Uterus (tissue), 4 donors: ENCODE data around the gene CNOT6L. TPM values are rescaled to one million over a fixed set of nuclear protein-coding genes. Genes with fewer than 3 reads are reported as not detected.

Experiments used
- DNase-seq, 2 donors: peaks; one replicate each; pipeline ENCODE4 v3.0.0-alpha.2; 2019 to 2020
- H3K27ac ChIP-seq, 2 donors: fragments of 200-600 bp; sonication (generic); 1 replicate in 1 of 2; 2 replicates in 1 of 2; pipeline ENCODE4 v1.5.1; 2016 to 2018
- H3K27me3 ChIP-seq, 2 donors: fragments of 200-600 bp; sonication (generic); one replicate each; pipeline ENCODE4 v1.5.1; 2018 to 2019; ENCODE audit warnings: control low read depth in 1 of 2
- H3K36me3 ChIP-seq, 2 donors: fragments of 200-600 bp; sonication (generic); one replicate each; pipeline ENCODE4 v1.5.1; 2019; ENCODE audit warnings: control low read depth in 1 of 2
- H3K4me1 ChIP-seq, 2 donors: fragments of 200-600 bp; sonication (generic); one replicate each; pipeline ENCODE4 v1.5.1; 2018 to 2019; ENCODE audit warnings: control low read depth in 1 of 2
- H3K4me3 ChIP-seq, 2 donors: fragments of 200-600 bp; sonication (generic); 1 replicate in 1 of 2; 2 replicates in 1 of 2; pipeline ENCODE4 v1.5.1; 2018 to 2019; ENCODE audit warnings: mild to moderate bottlenecking in 1 of 2
- H3K9me3 ChIP-seq, 2 donors: fragments of 200-600 bp; sonication (generic); one replicate each; pipeline ENCODE4 v1.5.1; 2019; ENCODE audit warnings: control low read depth in 1 of 2
- POLR2A ChIP-seq, 2 donors: fragments of 450-650 bp; IDR thresholded peaks; one replicate each; pipeline ENCODE4 v1.6.1; 2016; ENCODE audit warnings: antibody characterized with exemption in 2 of 2, mild to moderate bottlenecking in 1 of 2, moderate library complexity in 1 of 2
- intact Hi-C: fragments of 100-400 bp; cut with DNase I; formaldehyde crosslinking; loops from one replicate; pipeline ENCODE4 v1.15.1; 2023; ENCODE audit warnings: low total_unique reads
- total RNA-seq, 4 donors: library from RNA; depleted of rRNA in 3 of 4; stranded (reverse); fragments of >200 nt in 3 of 4; gene quantifications; one replicate each; pipeline versions ENCODE4 v1.1.0 to v1.2.4, GENCODE V29; 2014 to 2023
- TF ChIP-seq, protein P1 (sequence below), 4 experiments: fragments of 200-600 bp in 2 of 4; fragments of 450-650 bp in 2 of 4; sonication (generic) in 2 of 4; IDR thresholded peaks; one replicate each; pipeline ENCODE4 v1.5.1; 2016 to 2019; ENCODE audit warnings: antibody characterized with exemption in 4 of 4, mild to moderate bottlenecking in 2 of 4, moderate library complexity in 1 of 4
- donor health status: DM: yes; HTN: yes; CAD: no.

The CNOT6L gene
- total RNA-seq, 4 donors from 2014 or later, result 6.7 to 63.2 (median 45.9) TPM

GRCh38 chr4:77710684-77711083 is 108.5 kb downstream of the CNOT6L start:
- H3K4me3 ChIP-seq, result no peak overlapping the region
- DNase-seq, result no peak
- no peaks in the 10 kb centered on the region for H3K36me3 ChIP-seq
- H3K4me1 ChIP-seq, result no peaks in the 10 kb centered on the region
- no peaks in the 10 kb centered on the region for H3K9me3 ChIP-seq
- intact Hi-C loops, result no loop called here
- no peak for TF ChIP-seq POLR2A (IDR thresholded peaks at IDR 0.05)
- TF ChIP-seq, protein P1, sequence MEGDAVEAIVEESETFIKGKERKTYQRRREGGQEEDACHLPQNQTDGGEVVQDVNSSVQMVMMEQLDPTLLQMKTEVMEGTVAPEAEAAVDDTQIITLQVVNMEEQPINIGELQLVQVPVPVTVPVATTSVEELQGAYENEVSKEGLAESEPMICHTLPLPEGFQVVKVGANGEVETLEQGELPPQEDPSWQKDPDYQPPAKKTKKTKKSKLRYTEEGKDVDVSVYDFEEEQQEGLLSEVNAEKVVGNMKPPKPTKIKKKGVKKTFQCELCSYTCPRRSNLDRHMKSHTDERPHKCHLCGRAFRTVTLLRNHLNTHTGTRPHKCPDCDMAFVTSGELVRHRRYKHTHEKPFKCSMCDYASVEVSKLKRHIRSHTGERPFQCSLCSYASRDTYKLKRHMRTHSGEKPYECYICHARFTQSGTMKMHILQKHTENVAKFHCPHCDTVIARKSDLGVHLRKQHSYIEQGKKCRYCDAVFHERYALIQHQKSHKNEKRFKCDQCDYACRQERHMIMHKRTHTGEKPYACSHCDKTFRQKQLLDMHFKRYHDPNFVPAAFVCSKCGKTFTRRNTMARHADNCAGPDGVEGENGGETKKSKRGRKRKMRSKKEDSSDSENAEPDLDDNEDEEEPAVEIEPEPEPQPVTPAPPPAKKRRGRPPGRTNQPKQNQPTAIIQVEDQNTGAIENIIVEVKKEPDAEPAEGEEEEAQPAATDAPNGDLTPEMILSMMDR (IDR thresholded peaks at IDR 0.05), result no peak
- no peak overlapping the region for H3K27ac ChIP-seq
- no peaks in the 10 kb centered on the region for H3K27me3 ChIP-seq

- no peak overlapping the region for H3K27ac ChIP-seq
- no peak for TF ChIP-seq POLR2A (IDR thresholded peaks at IDR 0.05)
- TF ChIP-seq, protein P1 (IDR thresholded peaks at IDR 0.05), result no peak
- no peaks in the 10 kb centered on the region for H3K9me3 ChIP-seq
- H3K4me1 ChIP-seq, result no peaks in the 10 kb centered on the region
- no peak overlapping the region for H3K4me3 ChIP-seq
- intact Hi-C loops, result no loop called here
- H3K36me3 ChIP-seq, result no peaks in the 10 kb centered on the region
- H3K27me3 ChIP-seq, result no peaks in the 10 kb centered on the region
- no peak for DNase-seq
Measured at GRCh38 chr4:77710059-77710458, 109.1 kb downstream of the CNOT6L start.

DNA sequence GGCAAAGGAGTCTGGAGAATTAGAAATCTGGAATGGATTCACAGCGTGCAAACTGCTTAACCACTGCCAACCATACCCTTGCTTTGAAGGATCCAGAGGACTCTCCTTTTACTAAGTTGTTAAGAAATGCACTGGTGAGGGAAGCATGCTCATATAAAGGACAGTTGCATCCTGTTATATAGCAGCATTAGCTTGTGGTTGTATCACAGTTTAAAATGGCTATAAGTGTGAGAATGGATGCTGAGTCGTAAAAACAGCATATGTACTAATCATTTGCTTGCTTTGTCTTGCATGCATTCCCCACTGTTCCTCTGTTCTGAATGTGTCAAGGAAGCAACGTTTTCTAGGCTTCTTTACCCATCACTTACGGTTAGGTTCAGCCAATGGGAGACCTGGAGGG is 112.5 kb downstream of the CNOT6L start:
- no peak for DNase-seq
- Histone ChIP-seq H3K27me3 (no peaks in the 10 kb centered on the region), H3K9me3 (no peaks in the 10 kb centered on the region), H3K27ac (no peak overlapping the region), H3K4me3 (no peak overlapping the region), H3K4me1 (no peaks in the 10 kb centered on the region), H3K36me3 (no peaks in the 10 kb centered on the region)
- no peak for TF ChIP-seq POLR2A (IDR thresholded peaks at IDR 0.05)
- TF ChIP-seq, protein P1 (IDR thresholded peaks at IDR 0.05), result no peak
- intact Hi-C loops, result no loop called here

DNA sequence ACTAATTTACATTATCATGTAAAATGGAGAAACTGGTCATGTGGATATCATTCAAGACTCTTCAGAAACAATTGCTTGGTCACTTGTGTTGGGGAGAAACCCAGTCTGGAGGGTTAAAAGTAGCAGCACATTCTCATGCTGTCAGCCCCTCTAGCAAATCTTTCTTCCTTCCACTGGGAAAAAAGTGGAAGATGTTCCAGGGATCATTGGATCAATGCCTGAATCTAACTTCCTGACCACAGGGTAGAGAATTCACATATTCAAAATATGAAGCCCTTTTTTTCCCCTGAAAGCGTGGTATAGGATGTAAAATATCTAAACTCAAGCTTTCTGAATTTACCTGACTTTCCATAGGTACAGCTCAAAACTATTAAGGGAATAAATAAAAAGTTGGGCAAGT is 115.5 kb downstream of the CNOT6L start:
- Histone ChIP-seq H3K9me3 (no peaks in the 10 kb centered on the region), H3K4me3 (no peak overlapping the region), H3K27ac (no peak overlapping the region), H3K27me3 (no peaks in the 10 kb centered on the region), H3K36me3 (no peaks in the 10 kb centered on the region), H3K4me1 (no peaks in the 10 kb centered on the region)
- TF ChIP-seq, protein P1 (IDR thresholded peaks at IDR 0.05), result no peak
- no peak for TF ChIP-seq POLR2A (IDR thresholded peaks at IDR 0.05)
- intact Hi-C loops, result no loop called here
- no peak for DNase-seq

- intact Hi-C loops, result no loop called here
- H3K4me1 ChIP-seq, result no peaks in the 10 kb centered on the region
- H3K36me3 ChIP-seq, result no peaks in the 10 kb centered on the region
- TF ChIP-seq POLR2A (IDR thresholded peaks at IDR 0.05), result no peak
- TF ChIP-seq, protein P1 (IDR thresholded peaks at IDR 0.05), result no peak
- no peaks in the 10 kb centered on the region for H3K9me3 ChIP-seq
- DNase-seq, result no peak
- no peaks in the 10 kb centered on the region for H3K27me3 ChIP-seq
- no peak overlapping the region for H3K4me3 ChIP-seq
- H3K27ac ChIP-seq, result no peak overlapping the region
Measured at GRCh38 chr4:77701121-77701520, 118.0 kb downstream of the CNOT6L start.
